ELR (cell line): ENCODE data around the gene DLGAP4.

ENCODE experiments used
- DNase-seq: peaks from one replicate; pipeline ENCODE4 v3.0.0-alpha.2; 2015; ENCODE audit warnings: low read depth

DLGAP4 gene

DNA sequence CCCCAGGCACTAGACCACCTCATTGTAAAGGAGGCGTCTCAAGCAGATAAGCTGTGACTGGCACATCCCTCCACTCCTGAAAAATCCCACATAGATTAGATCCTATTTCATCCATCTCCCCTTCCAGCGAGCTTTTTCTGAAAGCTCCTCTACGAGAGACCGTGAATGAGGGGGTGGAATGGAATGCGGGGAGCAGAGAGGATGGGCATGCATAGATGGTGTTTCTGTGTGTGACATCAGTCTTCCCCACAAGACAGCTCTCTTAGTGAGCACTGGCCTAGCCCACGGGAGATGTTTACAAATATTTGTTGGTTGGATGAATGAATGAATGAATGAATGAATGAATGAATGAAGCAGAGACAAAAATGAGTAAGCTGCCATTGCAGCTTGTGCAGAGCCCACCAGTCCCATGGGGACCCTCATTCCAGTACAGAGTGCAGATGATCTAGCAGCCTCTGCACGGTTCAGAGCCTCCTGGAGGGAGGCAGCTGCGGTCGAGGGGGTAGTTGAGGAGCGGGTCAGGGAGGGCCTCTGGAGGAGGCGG lies 98.4 kb downstream of the DLGAP4 start:
- DNase-seq: no peak

DNA sequence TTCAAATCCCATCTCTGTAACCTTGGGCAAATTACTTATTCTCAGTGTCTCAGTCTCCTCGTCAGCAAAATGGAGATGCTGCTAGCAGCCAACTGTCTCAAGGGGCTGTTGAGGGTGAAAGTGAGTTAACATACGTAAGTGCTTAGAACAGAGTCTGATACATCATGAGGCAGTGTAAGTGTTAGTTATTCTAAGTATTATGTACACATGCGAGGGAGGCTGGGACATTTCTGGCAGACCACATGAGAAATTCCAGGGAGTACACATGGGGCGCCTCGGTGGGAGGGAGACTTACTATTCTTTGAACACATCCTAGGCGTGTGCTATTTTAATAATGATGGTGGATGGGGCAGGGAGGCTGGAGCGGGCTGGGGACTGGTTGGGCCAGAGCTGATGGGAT lies 99.1 kb downstream of the DLGAP4 start:
- no peak for DNase-seq

DNA sequence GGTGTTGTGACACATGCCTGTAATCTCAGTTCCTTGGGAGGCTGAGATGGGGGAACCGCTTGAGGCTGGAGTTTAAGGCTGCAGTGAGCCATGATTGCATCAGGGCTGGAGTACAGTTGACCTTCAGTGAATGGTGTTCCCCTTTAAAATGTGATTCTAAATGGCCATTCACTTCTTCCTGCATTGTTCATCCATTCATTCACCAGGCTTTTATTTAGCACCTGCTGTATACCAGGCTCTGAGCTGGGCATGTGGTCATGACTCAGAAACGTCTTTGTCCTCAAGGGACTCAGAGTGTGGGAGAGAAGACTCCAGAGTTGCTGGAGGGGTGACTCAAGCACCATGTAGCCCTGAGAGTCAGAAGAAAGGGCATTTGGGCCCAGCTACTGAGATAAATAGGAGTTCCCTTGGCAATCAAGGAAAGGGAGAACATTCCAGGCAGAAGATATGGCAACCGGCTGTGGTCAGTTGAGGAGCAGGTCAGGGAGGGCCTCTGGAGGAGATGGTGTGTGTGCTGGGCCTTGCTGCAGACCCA lies 101.1 kb downstream of the DLGAP4 start:
- DNase-seq: peak; percentile 69

DNA sequence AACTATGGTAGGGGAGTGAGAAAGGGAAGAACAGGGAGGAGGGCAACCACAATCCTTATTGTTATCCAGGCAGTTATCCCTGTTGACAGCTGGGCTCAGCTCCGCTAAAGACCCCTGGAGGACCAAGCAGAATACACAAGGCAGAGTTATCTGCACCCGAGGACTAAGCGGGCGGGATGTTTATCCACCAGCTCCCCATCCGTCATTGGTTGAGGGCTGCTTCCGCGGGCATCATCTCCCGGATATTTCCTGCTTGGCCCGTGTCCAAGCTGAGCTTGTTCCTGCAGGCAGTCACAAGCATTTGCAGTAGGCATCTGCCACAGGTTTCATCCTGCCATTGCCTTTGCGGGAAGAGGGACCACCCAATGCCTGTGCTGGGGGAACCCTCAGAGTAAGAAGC lies 102.1 kb downstream of the DLGAP4 start:
- DNase-seq: peak; percentile 60

DNA sequence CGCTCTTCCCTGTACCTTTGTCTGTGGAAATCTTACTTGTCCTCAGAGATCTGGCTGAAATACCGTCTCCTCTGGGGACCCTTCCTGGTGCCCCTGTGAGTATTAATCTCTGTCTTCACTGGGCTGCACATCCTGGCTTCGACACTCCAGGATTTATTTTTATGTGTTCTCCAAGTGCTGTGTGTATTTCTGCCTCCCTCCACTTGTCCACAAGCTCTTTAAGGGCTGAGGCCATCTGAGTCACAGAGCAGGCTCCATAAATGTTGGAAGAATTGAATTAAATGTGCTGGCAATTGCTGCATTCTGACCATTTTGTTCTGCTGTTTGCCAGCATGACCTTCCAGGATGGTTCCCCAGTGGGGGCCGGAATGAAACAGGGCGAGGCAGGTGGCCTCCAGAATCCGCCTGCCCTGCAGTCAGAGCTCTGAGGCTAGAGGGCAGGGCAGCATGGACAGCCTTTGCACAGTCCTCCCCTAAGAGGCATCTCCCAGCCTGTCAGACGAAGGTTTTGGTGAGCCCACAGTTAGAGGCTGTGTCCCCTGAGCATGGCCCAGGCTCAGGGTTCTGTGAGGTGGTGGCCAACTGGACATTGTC lies 105.8 kb downstream of the DLGAP4 start:
- DNase-seq: no peak

DNA sequence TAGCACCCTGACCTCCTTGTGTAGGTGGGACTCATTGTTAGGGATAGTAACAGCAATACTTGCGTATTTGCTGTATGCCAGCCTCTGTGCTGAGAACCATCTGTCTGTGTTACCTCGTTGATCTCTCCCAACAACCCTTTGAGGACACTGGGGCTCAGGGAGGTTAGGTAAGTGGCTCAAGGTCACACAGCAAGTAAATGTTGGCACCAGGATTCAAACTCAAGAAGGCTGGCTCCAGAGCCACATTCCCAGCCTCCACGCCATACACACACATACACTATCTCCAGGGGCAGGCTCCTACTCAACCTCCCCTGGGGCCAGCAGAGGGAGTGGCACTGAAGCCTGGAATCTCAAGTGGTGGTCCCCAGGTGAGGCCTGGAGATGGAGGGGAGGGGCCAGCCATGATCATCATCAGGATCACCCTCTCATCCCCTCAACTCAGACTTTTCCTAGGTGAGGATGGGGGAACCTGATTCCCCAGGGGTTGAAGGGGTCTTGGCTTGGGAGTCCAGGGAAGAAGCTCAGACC lies 109.4 kb downstream of the DLGAP4 start:
- DNase-seq: no peak

DNA sequence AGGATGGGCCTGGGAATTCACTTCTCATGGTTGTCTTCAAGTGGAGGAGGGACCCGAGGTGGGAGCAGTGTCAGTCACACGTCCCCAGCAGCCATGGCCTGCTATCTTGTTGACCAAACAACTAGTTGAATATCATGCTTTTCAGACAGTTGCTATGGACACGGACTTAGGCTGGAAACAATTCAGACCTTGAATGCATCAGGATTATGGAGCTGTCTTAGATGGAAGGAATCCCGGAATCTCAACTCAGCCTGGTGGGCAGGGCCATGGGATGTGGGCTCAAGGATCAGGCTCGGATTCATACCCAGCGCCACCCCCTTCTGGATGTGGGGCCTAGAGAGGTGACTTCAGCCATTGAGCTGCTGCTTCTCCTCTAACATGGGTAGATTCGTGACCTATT lies 112.6 kb downstream of the DLGAP4 start:
- DNase-seq: no peak

DNA sequence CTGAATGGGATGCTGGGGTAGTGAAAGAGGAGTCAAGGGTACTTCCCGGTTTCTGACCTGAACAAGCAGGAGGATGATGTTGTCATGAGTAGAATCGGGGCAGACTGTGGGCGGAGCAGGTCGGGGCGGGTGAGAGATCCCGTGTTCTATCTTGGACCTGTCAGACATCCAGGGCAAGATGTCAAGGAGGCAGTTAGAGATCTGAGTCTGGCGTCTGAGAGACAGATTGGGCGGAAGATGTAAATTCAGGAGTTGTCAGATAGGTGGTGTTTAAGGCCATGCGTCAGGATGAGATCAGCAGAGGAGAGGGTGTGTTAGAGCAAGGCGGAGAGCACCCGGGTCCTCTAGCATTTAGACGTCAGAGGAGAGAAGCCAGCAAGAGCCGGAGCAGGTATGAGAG lies 115.5 kb downstream of the DLGAP4 start:
- DNase-seq: no peak

DNA sequence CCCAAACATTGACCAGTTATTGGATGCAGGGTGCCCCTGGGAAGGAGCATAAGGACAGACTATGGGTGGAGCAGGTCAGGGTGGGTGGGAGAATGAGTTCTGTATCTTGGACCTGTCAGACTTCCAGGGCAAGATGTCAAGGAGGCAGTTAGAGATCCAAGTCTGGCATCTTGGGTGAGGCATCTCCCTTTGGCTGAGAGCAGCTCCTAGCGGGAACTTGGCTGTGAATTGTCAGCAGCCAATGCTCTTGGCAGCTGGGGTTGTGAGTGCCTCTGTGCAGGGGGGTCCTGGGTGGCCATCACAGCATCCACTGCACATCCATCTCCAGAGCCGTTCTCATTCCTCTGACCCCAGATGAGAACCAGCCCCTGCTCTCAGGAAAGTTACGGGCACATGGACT lies 118.2 kb downstream of the DLGAP4 start:
- DNase-seq: no peak

DNA sequence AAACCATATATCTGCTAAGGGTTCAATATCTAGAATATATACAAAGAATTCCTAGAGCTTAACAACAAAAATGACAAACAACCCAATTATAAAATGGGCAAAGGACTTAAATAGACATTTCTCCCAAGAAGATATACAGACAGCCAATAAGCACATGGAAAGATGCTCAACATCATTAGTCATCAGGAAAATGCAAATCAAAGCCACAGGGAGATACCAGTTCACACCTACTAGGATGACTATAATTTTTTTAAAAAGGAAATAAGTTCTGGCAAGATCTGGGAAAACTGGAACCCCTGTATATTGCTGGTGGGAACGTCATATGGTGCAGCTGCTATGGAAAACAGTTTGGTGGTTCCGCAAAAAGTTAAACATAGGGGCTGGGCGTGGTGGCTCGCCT lies 119.0 kb downstream of the DLGAP4 start:
- DNase-seq: no peak

DNA sequence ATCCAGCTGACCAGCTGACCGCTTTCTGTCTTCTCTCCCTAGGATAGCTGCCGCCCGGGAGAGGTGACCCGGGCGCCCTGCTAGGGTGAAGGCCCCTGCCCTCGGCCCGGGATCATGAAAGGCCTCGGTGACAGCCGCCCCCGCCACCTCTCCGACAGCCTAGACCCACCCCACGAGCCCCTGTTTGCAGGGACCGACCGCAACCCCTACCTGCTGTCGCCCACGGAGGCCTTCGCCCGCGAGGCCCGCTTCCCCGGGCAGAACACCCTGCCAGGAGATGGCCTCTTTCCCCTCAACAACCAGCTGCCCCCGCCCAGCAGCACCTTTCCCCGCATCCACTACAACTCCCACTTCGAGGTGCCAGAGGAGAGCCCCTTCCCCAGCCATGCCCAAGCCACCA lies 125.5 kb downstream of the DLGAP4 start:
- DNase-seq: no peak

DNA sequence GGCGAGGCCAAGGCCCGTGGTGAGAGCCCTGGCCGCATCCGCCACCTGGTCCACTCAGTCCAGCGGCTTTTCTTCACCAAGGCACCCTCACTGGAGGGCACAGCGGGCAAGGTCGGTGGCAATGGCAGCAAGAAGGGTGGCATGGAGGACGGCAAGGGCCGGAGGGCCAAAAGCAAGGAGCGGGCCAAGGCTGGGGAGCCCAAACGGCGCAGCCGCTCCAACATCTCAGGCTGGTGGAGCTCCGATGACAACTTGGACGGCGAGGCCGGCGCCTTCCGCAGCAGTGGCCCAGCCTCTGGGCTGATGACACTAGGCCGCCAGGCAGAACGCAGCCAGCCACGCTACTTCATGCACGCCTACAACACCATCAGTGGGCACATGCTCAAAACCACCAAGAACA lies 126.0 kb downstream of the DLGAP4 start:
- DNase-seq: no peak

DNA sequence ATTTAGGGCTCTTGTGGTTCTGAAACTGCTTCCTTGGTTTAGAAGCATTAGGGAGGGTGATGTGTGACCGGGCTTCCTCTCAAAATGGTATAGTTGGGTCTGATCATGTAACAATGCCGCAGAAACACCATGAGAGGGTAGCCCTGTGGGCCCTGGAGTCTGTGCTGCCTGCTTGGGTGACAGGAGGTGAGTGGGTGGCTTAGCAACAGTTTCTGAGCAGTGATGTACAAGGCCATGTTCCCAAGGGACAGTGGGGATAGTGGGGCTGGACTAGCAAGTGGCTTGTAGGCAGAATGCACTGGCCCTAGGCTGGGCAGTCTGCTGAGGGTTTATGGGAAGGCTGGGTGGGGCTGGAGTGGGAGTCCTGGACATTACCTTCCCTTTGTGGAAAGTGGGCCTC lies 128.2 kb downstream of the DLGAP4 start:
- no peak for DNase-seq

DNA sequence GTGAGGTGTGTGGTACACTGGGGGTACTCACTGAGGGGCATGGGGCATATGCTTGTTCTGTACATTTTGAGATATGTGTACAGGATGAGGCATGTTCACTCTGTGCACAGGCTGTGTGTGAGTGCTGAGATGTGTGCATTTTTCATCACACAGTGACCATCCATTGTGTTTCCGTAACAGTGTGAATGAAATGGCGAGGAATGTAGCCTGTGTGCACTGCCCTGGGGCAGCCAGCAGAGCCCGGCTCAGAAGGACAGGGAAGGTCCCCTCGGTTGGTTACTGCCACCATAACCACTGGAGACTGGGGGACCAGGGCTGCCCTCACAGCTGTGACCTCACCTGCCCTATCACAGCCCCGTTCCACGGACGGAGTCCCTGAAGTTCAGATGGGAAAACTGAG lies 129.0 kb downstream of the DLGAP4 start:
- no peak for DNase-seq

DNA sequence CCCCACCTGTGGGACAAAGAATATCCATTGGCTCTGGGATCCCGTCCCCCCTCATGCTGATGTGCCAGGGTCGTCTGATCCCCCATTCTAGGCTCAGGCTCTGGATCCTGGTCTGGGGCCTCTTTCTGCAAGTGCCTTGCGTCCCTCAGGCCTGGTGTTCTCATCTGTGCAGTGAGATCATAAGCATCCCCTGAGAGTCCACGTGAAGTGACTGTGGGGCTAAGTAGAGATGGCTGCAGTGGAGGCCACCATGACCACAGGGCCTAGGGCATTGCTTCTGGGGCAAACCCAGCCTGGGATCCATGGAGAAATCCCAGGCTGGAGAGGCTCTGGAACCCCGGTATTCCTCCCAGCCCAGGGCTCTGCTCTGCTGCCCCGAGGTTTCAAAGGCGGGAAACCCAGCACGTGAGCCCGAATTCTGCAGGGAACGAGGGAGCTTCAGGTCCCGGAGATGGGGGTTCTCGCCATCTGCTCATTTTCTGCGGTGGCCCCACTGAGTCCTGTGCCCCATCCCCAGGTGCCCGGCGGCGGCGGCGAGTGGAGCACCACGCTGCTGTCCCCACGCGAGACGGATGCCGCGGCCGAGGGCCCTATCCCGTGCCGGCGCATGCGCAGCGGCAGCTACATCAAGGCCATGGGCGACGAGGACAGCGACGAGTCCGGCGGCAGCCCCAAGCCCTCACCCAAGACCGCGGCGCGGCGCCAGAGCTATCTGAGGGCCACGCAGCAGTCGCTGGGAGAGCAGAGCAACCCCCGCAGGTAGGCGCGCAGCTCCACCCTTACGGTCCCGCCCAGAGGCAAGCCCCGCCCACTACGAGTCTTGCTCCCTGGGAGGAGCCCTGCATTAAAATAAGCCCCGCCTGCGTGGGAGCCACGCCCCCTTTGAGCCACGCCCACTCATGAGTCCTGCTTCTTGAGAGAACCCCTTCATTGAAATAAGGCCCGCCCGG lies 129.7 kb downstream of the DLGAP4 start:
- peak; percentile 64 for DNase-seq

DNA sequence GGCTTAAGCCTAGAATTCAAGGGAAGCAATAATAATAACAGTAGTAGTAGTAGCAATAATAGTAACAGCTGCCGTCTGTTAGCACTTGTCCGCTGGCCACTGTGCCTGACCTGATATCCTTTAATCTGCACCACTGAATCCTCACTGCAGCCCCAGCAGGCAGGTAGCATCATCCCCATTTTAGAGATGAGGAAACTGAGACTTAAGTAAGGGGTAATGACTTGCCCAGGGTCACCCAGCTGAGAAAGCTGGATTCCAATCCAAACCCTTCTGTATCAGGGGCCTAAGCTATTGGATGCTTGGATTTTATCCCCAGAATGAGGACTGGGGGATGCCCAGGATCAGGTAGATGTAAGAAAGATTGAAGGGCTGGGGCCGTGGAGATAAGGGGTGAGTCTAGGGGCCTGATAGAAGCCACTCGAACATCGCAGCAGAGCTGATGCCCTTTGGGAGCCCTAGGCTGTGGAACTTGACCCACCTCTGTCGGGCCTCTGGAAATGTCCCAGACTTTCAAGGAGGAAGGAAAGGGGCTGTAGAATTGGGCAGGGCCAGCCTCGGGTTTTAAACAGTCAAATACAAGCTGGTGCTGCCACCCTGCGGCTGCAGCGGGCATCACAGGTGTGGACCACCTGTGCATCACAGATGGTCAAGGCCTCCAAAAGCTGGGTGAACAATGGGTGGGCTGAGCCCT lies 133.0 kb downstream of the DLGAP4 start:
- DNase-seq: peak; percentile 71

DNA sequence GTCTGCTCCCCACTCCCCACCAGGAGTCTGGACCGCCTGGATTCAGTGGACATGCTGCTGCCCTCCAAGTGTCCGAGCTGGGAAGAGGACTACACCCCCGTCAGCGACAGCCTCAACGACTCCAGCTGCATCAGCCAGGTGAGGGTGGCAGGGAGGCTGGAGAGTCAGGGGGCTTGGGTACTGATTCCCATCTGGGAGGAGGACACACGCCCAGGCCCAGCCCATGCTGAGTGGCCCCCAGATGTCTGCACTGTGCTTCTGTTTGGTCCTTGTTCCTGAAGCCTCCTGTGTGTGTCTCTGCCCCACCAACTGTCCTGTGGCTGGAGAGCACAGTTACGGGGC lies 133.6 kb downstream of the DLGAP4 start:
- no peak for DNase-seq

DNA sequence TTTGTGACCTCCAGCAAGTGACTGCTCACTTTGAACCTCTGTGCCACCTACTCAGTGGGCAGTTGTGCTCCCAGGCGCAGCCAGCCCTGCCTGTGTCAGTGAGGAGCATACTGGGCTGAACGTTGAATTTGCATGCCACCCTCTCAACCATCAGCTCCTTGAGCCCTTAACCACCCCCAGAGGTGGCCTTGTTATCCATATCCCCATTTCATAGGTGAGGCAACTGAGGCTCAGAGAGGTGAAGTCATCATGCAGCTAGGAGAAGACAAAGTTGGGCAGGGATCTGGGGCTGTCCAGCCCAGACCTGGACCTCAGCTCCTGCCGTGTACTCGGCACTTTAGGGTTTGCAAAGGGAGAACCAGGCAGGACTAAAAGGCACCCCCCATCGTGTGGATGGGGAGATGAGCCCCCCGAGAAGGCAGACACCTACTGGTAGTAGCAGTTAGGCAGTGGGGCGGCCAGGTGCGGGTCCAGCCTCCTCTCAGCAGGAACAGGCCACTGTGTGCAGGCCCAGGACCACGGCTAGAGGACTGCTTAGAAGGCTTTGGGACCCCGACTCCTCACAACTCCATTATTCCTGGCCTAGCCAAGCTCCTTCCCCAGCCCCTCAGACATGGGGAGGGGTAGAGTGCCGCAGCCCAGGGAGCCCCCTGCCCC lies 134.4 kb downstream of the DLGAP4 start:
- DNase-seq: no peak

DNA sequence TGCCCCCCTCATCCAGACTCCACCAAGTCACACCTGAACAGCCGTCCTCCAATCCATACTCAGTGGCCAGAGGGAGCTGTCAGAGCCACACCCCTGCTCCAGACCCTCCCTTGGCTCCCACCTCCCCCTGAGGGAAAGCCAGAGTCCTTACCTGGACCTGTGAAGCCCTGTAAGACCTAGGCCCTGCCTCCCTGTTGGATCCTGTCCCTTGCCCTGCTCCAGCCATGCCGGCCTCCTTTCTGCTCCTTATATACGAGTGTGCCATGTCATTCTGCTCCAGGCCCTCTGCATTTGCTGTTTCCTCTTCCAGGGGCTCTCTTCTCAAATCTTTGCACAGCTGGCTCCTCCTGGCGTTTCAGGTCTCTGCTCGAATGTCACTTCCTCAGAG lies 134.9 kb downstream of the DLGAP4 start:
- DNase-seq: peak; percentile 13

DNA sequence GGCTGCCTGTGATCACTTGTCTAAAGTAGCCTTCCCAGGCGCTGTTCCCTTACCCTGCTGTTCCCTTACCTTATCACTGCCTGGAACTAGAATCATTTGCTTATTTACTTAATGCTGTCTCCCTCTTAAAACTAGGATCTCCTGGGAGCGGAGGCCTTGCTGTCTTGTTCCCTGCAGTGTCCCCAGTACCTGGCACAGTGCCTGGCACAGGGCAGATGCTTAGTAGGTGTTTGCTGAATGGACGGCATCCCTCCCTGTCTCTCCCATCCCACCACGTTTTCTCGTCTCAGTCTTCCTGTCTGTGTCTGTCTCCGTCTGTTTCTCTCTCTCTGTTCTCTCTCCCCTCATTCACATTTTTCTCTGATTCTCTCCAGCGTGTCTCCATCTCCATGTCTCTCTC lies 135.3 kb downstream of the DLGAP4 start:
- DNase-seq: no peak

DNA sequence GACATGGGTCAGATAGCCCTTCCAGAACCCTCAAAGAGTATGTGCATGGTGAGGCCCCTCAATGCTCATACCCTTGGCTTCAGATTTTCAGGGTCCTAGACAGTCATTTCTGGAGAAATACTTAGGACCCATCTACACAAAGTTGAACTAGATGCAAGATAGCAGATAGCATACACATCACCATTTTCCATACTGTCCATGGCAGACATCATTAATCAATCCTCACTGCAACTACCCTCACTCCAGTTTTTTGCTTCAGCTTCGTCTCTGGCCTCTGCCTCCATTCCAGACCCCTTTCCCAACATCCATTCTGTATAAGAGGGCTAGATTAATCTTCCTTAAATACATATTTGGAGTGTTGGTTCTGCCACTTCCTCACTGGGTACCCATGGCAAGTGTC lies 139.7 kb downstream of the DLGAP4 start:
- no peak for DNase-seq

DNA sequence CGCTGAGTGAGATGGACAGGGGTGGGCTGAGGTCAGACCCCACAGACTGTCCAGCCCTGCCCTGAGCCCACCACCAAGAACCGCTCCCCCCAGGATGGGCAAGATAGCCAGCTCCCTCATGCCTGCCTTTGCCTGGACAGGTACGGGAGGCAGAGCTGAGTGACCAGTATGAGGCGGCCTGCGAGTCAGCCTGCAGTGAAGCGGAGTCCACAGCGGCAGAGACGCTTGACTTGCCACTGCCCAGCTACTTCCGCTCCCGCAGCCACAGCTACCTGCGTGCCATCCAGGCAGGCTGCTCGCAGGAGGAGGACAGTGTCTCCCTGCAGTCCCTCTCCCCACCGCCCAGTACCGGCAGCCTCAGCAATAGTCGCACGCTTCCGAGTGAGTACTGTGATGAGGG lies 140.4 kb downstream of the DLGAP4 start:
- no peak for DNase-seq
